Measurements from ENCODE around the gene POMGNT2. TPM values are rescaled to one million over a fixed set of nuclear protein-coding genes. Genes with fewer than 3 reads are reported as not detected.

POMGNT2 gene
- total RNA-seq, 2 donors from 2014 or later = 11.5 to 13.7 TPM

DNA sequence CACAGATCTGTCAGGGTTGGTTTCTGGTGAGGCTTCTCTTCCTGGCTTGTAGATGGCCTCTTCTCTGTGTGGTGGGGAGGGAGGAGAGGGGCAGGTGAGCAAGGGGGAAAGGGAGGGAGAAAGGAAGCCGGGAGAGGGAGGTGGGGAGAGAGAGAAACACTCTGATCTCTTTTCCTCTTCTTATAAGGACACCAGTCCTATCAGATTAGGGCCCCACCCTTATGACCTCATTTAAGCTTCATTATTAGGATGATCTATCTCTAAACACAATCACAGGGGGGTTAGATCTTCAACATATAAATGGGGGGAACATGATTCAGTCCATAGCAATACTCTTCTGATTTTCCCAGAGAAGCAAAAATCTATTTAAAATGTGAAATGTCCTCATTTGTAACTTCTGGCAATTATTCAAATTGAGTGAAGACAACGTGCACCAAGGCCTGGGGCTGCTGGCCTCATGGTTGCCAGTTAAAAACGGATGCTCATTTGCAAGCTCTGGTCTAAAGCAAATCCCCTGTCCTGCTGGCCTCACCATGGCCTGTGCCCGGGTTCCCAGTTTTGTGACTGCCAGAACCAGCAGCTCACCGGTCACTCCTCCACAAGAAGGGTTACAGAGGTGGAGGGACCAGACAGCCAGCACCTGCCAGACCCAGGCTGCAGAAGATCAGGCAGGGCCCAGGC, 8.3 kb downstream of the POMGNT2 start:
- intact Hi-C loops (cut with DNase I) = no loop called here
- ATAC-seq (no peak), DNase-seq (no peak)
- no peaks in the 10 kb centered on the region for H3K9me3 ChIP-seq
- TF ChIP-seq, protein P1, sequence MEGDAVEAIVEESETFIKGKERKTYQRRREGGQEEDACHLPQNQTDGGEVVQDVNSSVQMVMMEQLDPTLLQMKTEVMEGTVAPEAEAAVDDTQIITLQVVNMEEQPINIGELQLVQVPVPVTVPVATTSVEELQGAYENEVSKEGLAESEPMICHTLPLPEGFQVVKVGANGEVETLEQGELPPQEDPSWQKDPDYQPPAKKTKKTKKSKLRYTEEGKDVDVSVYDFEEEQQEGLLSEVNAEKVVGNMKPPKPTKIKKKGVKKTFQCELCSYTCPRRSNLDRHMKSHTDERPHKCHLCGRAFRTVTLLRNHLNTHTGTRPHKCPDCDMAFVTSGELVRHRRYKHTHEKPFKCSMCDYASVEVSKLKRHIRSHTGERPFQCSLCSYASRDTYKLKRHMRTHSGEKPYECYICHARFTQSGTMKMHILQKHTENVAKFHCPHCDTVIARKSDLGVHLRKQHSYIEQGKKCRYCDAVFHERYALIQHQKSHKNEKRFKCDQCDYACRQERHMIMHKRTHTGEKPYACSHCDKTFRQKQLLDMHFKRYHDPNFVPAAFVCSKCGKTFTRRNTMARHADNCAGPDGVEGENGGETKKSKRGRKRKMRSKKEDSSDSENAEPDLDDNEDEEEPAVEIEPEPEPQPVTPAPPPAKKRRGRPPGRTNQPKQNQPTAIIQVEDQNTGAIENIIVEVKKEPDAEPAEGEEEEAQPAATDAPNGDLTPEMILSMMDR (IDR thresholded peaks at IDR 0.05) = no peak
- TF ChIP-seq POLR2A (IDR thresholded peaks at IDR 0.05) = no peak
- H3K27ac ChIP-seq = no peak overlapping the region
- peaks cover 12% of the 10 kb centered on the region for H3K4me1 ChIP-seq
- H3K27me3 ChIP-seq = no peaks in the 10 kb centered on the region
- 75 to 84% methylated on average over 5 of the region's 5 CpGs for WGBS, 2 donors
- no peaks in the 10 kb centered on the region for H3K36me3 ChIP-seq (replicated peaks in 1 of 2; ENCODE audit: insufficient read depth in 1 of 2, low read depth in 2 of 2)
- no peak overlapping the region for H3K4me3 ChIP-seq

DNA sequence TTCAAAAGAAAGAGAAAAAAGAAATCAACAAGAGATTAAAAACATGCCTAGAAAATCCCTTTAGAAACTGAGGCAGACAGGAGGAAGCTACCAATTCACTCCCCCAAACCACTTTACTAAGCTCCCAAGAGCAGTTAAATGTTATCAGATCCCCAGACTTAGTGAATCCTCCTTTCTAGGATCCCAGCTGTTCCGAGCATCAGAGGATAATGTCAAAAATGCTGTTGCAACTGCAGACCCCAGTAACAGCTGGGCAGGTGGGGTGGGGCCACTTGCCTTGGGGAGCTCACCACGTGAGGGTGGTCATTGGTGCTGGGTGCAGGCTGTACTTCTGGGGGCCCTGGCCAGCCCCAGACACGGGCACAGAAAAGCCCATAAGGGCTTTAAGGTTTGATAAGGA, 9.1 kb downstream of the POMGNT2 start:
- 82 to 96% methylated on average over 3 of the region's 3 CpGs for WGBS, 2 donors
- Histone ChIP-seq H3K27me3 (no peaks in the 10 kb centered on the region), H3K9me3 (no peaks in the 10 kb centered on the region), H3K4me3 (no peak overlapping the region), H3K4me1 (peaks cover 12% of the 10 kb centered on the region), H3K36me3 (replicated peaks in 1 of 2; ENCODE audit: insufficient read depth in 1 of 2, low read depth in 2 of 2) (no peaks in the 10 kb centered on the region), H3K27ac (no peak overlapping the region)
- DNase-seq (no peak), ATAC-seq (no peak)
- intact Hi-C loops (cut with DNase I) = no loop called here
- TF ChIP-seq, protein P1 (IDR thresholded peaks at IDR 0.05) = no peak
- TF ChIP-seq POLR2A (IDR thresholded peaks at IDR 0.05) = no peak

DNA sequence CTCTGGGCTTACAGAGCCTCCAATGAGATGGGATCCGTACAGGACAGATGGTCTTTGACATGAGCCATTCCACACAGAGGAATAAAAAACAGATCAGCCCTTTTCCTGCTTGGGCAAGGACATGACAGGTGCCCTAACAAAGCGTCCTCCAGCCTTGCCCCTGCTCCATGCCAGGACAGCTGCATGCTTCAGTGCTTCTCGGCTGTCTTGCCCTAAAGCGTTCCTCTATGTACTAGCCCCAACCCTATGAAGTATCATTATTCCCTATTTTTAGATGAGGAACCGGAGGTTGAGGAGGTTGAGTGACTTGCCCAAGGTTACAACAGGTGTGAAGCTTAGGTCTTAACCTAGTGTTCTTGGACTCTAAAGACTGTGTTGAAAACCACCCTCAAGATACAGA, 10.5 kb downstream of the POMGNT2 start:
- H3K27me3 ChIP-seq = no peaks in the 10 kb centered on the region
- peaks cover 15% of the 10 kb centered on the region for H3K4me1 ChIP-seq
- ATAC-seq = no peak
- intact Hi-C loops (cut with DNase I) = no loop called here
- TF ChIP-seq, protein P1 (IDR thresholded peaks at IDR 0.05) = no peak
- no peak for TF ChIP-seq POLR2A (IDR thresholded peaks at IDR 0.05)
- 91 to 95% methylated on average over 5 of the region's 5 CpGs for WGBS, 2 donors
- H3K36me3 ChIP-seq (replicated peaks in 1 of 2; ENCODE audit: insufficient read depth in 1 of 2, low read depth in 2 of 2) = no peaks in the 10 kb centered on the region
- no peak overlapping the region for H3K27ac ChIP-seq
- no peak for DNase-seq
- no peaks in the 10 kb centered on the region for H3K9me3 ChIP-seq
- H3K4me3 ChIP-seq = no peak overlapping the region

DNA sequence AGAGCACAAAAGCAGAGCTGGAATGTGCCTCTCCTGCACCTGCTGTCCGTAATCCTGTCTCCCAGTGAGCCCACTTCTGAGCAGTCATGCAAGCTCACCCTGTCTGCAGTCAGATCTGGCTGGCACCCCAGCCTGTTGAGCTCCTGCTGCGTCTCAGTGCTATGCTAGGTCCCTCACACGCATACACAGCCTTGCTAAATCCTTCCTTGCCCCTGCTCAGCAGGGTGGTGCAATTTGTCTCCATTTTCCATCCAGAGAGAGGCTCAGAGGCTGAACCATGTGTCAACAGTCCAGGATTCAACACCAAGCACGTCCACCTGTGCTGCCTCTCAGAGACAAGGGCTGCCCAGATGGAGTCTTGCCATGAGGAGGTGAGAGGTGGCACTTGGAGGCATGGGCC, 11.0 kb downstream of the POMGNT2 start:
- no peak overlapping the region for H3K4me3 ChIP-seq
- 56 to 73% methylated on average over 2 to 4 of the region's 4 CpGs for WGBS, 2 donors
- H3K27me3 ChIP-seq = no peaks in the 10 kb centered on the region
- H3K4me1 ChIP-seq = peaks cover 15% of the 10 kb centered on the region
- intact Hi-C loops (cut with DNase I) = no loop called here
- no peaks in the 10 kb centered on the region for H3K9me3 ChIP-seq
- H3K36me3 ChIP-seq (replicated peaks in 1 of 2; ENCODE audit: insufficient read depth in 1 of 2, low read depth in 2 of 2) = no peaks in the 10 kb centered on the region
- no peak overlapping the region for H3K27ac ChIP-seq
- ATAC-seq = no peak
- TF ChIP-seq, protein P1 (IDR thresholded peaks at IDR 0.05) = no peak
- DNase-seq = no peak

DNA sequence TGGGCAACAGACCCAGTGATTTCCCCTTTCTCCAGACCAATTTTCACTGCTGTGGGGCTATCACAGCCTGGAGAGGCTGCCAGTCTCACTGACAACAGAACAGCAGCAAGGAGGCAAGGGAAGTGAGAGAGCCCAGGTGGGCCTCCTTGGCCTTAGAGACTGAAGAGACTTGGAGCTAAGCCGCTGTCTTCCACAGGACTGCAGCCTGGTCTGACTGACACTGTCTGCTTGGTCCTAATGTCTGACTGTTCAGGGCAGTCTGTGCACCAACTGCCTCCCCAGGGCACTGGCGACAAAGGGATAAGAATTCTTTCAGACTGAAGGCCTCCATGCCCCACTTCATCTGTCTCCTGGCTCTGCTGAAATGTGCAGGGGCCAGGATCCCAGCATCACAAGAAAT, 11.5 kb downstream of the POMGNT2 start:
- Histone ChIP-seq H3K27ac (no peak overlapping the region), H3K4me3 (no peak overlapping the region), H3K36me3 (replicated peaks in 1 of 2; ENCODE audit: insufficient read depth in 1 of 2, low read depth in 2 of 2) (no peaks in the 10 kb centered on the region), H3K27me3 (no peaks in the 10 kb centered on the region), H3K4me1 (peaks cover 15% of the 10 kb centered on the region), H3K9me3 (no peaks in the 10 kb centered on the region)
- 87 to 95% methylated on average over 2 of the region's 2 CpGs for WGBS, 2 donors
- no peak for ATAC-seq
- no peak for TF ChIP-seq POLR2A (IDR thresholded peaks at IDR 0.05)
- TF ChIP-seq, protein P1 (IDR thresholded peaks at IDR 0.05) = no peak
- DNase-seq = no peak
- intact Hi-C loops (cut with DNase I) = no loop called here

Measured in body of pancreas (tissue), 4 donors.